ENCODE data around the gene CCDC122.

DNA sequence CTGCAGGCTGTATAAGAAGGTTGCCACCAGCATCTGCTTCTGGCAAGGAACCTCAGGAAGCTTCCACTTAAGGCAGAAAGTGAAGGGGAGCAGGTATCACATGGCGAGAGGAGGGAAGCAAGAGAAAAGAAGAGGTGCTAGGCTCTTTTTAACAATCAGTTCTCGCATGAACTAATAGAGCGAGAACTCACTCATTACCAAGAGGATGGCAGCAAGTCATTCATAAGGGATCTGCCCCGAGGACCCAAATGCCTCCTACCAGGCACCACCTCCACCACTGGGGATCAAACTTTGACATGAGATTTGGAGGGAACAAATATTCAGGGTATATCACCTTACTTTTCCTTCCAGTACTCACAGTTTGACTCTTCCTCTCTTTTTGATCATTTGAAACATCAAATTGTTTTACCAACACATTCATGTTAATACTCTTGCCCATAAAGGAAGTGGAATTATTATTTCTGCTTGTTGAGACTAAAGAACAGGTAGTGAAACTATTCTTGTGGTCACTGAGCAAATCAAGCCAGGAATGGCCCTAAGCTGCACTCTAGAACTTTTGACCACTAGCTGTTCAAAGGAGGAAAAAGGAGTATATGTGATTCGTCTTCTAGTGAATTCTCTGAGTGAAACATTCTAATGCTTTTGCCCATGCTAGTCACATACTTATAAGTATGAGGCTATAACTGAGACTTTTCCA lies 45.2 kb upstream of the CCDC122 start:
- TF ChIP-seq CTCF (IDR thresholded peaks at IDR 0.05; ENCODE audit: insufficient read depth, low read depth, low read length): no peak
- no peak for TF ChIP-seq EZH2 (IDR thresholded peaks at IDR 0.05; ENCODE audit: insufficient read depth, low read length)

All from astrocyte (in vitro differentiated cells and primary cell).